ENCODE measurements around the gene EEF1AKMT4. TPM values are rescaled to one million over a fixed set of nuclear protein-coding genes. Genes with fewer than 3 reads are reported as not detected.
A peak's percentile ranks its signal among the peaks of the same experiment; 100 is the strongest.

The EEF1AKMT4 gene
- total RNA-seq, 2 donors from 2014 or later: 2.1 TPM

- Histone ChIP-seq H3K27me3 (no peaks in the 10 kb centered on the region), H3K36me3 (no peaks in the 10 kb centered on the region), H3K9me3 (no peaks in the 10 kb centered on the region), H3K27ac (no peak overlapping the region), H3K4me3 (no peak overlapping the region), H3K4me1 (no peaks in the 10 kb centered on the region)
- TF ChIP-seq, protein P1, sequence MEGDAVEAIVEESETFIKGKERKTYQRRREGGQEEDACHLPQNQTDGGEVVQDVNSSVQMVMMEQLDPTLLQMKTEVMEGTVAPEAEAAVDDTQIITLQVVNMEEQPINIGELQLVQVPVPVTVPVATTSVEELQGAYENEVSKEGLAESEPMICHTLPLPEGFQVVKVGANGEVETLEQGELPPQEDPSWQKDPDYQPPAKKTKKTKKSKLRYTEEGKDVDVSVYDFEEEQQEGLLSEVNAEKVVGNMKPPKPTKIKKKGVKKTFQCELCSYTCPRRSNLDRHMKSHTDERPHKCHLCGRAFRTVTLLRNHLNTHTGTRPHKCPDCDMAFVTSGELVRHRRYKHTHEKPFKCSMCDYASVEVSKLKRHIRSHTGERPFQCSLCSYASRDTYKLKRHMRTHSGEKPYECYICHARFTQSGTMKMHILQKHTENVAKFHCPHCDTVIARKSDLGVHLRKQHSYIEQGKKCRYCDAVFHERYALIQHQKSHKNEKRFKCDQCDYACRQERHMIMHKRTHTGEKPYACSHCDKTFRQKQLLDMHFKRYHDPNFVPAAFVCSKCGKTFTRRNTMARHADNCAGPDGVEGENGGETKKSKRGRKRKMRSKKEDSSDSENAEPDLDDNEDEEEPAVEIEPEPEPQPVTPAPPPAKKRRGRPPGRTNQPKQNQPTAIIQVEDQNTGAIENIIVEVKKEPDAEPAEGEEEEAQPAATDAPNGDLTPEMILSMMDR (IDR thresholded peaks at IDR 0.05): no peak
- DNase-seq (ENCODE audit: low spot score): no peak
Measured at GRCh38 chr3:184211718-184212117, 37.8 kb upstream of the EEF1AKMT4 start.

DNA sequence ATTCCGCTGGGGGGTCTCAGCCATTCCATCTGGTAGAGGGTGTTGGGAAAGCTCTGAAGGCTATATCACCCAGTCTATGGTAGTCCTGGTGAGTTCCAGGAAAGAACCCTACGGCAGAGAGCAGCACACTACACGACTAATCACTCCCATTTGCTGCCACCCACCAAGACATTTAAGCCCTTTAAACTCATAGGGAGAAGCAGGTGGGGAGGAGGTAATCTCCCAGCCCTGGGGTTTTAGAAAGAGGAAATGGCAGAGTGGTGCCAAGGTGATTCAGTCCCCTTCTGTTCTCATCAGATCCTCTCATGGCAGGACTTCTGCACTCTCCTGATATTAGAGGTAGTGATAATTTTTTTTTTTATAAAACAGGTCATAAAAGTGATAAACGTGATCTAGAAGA lies 30.7 kb upstream of the EEF1AKMT4 start:
- Histone ChIP-seq H3K4me1 (no peaks in the 10 kb centered on the region), H3K27ac (no peak overlapping the region), H3K27me3 (no peaks in the 10 kb centered on the region), H3K4me3 (no peak overlapping the region), H3K36me3 (no peaks in the 10 kb centered on the region), H3K9me3 (no peaks in the 10 kb centered on the region)
- no peak for DNase-seq (ENCODE audit: low spot score)
- TF ChIP-seq, protein P1 (IDR thresholded peaks at IDR 0.05): no peak

GRCh38 chr3:184222521-184222920 lies 27.0 kb upstream of the EEF1AKMT4 start:
- H3K4me1 ChIP-seq: no peaks in the 10 kb centered on the region
- TF ChIP-seq, protein P1 (IDR thresholded peaks at IDR 0.05): no peak

GRCh38 chr3:184223946-184224345 lies 25.5 kb upstream of the EEF1AKMT4 start:
- Histone ChIP-seq H3K9me3 (no peaks in the 10 kb centered on the region), H3K36me3 (no peaks in the 10 kb centered on the region), H3K4me3 (no peak overlapping the region), H3K27ac (no peak overlapping the region), H3K27me3 (no peaks in the 10 kb centered on the region), H3K4me1 (peaks cover 0 to 3% of the 10 kb centered on the region in 2 donors)
- no peak for DNase-seq (ENCODE audit: low spot score)
- TF ChIP-seq, protein P1 (IDR thresholded peaks at IDR 0.05): no peak

More at GRCh38 chr3:184222521-184222920, 27.0 kb upstream of the EEF1AKMT4 start:
- H3K36me3 ChIP-seq: no peaks in the 10 kb centered on the region
- H3K27me3 ChIP-seq: no peaks in the 10 kb centered on the region
- no peak overlapping the region for H3K4me3 ChIP-seq
- DNase-seq (ENCODE audit: low spot score): no peak
- no peak overlapping the region for H3K27ac ChIP-seq
- H3K9me3 ChIP-seq: no peaks in the 10 kb centered on the region

DNA sequence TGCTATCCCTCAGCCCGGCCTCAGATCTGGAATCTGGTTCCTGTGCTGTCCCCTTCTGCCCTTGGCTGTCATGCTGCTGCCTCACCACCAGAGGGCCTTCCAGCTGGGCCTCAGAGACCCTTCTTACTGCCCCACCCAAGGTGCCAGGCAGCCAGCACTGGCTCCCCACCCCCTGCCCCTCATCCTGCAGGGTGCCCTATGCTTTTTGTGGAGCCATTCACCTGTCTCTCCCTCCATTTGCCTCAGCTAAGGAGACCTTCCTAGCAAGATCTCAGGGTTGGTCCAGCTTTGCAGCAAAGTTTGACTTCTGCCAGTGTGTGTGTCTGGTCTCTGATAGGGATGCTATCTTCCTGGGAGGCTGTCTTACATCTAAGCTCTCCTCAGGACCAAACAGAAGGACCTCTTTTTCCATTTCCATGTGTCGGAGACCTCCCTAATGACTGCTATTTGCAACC lies 22.0 kb upstream of the EEF1AKMT4 start:
- TF ChIP-seq, protein P1 (IDR thresholded peaks at IDR 0.05): peak; percentile 65 to 81
- Histone ChIP-seq H3K27me3 (peaks cover 15 to 22% of the 10 kb centered on the region in 2 donors), H3K9me3 (no peaks in the 10 kb centered on the region), H3K4me1 (peaks cover 0 to 24% of the 10 kb centered on the region in 2 donors), H3K27ac (no peak overlapping the region), H3K4me3 (no peak overlapping the region), H3K36me3 (no peaks in the 10 kb centered on the region)
- no peak for DNase-seq (ENCODE audit: low spot score)

All from right atrium auricular region (tissue), 2 donors.